ENCODE measurements around the gene MID1. TPM values are rescaled to one million over a fixed set of nuclear protein-coding genes. Genes with fewer than 3 reads are reported as not detected.

Gene MID1
- total RNA-seq, 3 donors from 2014 or later = 41.4 to 48.8 (median 48.4) TPM

GRCh38 chrX:10399043-10399741, 221.2 kb downstream of the MID1 start:
- intact Hi-C loops (cut with DNase I, micrococcal nuclease) = no loop called here
- no peaks in the 10 kb centered on the region for H3K4me1 ChIP-seq (ENCODE audit: low read depth)
- no peak for TF ChIP-seq CTCF (IDR thresholded peaks at IDR 0.05)
- DNase-seq = no peak
- no peak for ATAC-seq
- no peak overlapping the region for H3K4me3 ChIP-seq
- no peaks in the 10 kb centered on the region for H3K36me3 ChIP-seq (ENCODE audit: low read depth)
- no peaks in the 10 kb centered on the region for H3K9me3 ChIP-seq

- intact Hi-C loops (cut with DNase I, micrococcal nuclease) = no loop called here
- no peak overlapping the region for H3K4me3 ChIP-seq
These were observed 222.2 kb downstream of the MID1 start for GRCh38 chrX:10398215-10398614.

DNA sequence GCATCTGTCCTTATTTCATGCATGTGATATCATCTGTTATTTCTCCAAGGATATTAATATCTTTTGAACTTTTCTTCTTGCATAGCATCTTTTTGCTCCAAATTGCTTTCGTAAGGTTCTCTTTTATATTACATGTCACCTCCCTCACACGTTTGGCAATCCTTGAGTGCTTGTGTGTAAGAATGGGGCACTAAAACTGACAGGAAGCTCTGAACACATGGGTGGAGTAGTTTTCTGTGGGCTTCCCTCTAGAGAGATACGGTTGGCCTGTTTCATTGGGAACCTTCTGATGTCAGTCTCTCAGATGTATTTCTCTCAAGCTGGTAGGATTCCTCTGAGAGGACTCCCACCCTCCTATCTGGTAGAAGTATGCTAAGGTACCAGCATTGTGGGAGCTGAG, 223.0 kb downstream of the MID1 start:
- Histone ChIP-seq H3K9me3 (no peaks in the 10 kb centered on the region), H3K4me1 (ENCODE audit: low read depth) (no peaks in the 10 kb centered on the region), H3K4me3 (no peak overlapping the region), H3K36me3 (ENCODE audit: low read depth) (no peaks in the 10 kb centered on the region)
- DNase-seq (no peak), ATAC-seq (no peak)
- TF ChIP-seq CTCF (IDR thresholded peaks at IDR 0.05) = no peak
- intact Hi-C loops (cut with DNase I, micrococcal nuclease) = no loop called here

More at GRCh38 chrX:10398215-10398614, 222.2 kb downstream of the MID1 start:
- H3K36me3 ChIP-seq (ENCODE audit: low read depth) = no peaks in the 10 kb centered on the region
- no peaks in the 10 kb centered on the region for H3K9me3 ChIP-seq
- DNase-seq (no peak), ATAC-seq (no peak)
- no peaks in the 10 kb centered on the region for H3K4me1 ChIP-seq (ENCODE audit: low read depth)
- TF ChIP-seq CTCF (IDR thresholded peaks at IDR 0.05) = no peak

DNA sequence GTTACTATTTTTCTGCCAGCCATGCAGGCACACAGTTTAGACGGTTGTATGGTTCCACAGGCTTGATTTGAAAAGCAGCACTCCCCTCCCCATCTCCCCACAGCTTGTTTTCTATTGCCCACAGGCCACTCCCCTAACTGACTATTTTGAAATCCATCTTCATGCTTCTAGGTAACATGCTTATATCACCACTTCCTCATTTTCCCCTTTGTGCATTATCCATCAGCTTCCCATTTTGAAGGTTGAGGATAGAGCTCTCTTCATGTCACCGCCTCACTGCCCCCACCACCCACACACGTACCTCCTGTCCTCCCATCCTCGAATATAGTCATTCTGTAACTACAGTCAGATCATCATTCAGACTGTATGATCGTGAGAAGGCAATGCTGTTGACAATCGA, 224.7 kb downstream of the MID1 start:
- ATAC-seq = no peak
- TF ChIP-seq CTCF (IDR thresholded peaks at IDR 0.05) = no peak
- intact Hi-C loops (cut with DNase I, micrococcal nuclease) = no loop called here

More for the DNA sequence above, 224.7 kb downstream of the MID1 start:
- Histone ChIP-seq H3K36me3 (ENCODE audit: low read depth) (no peaks in the 10 kb centered on the region), H3K4me3 (no peak overlapping the region), H3K4me1 (ENCODE audit: low read depth) (no peaks in the 10 kb centered on the region), H3K9me3 (no peaks in the 10 kb centered on the region)
- no peak for DNase-seq
